A673 (cell line): Measurements from ENCODE around the gene SLC35F6. TPM values are rescaled to one million over a fixed set of nuclear protein-coding genes. Genes with fewer than 3 reads are reported as not detected.
"Not testable (repeated sequence)": the region's sequence is repeated elsewhere in the genome, so short reads cannot be mapped to it uniquely, and the experiment has no call there.

ENCODE experiments used
- BruUV-seq: library from RNA; stranded (reverse); fragments of 400-500 nt; replicated peaks from 2 replicates; lab custom pipeline; 2021; lab: Mats Ljungman, UMichigan
- CTCF ChIA-PET: fragments of 300-600 bp; sonication (Branson Sonifier 250); formaldehyde crosslinking; loops from one replicate; lab custom pipeline; 2022; ENCODE audit warnings: antibody characterized with exemption; lab: Charles Lee
- POLR2A ChIA-PET: fragments of 300-600 bp; sonication (Branson Sonifier 250); formaldehyde crosslinking; loops from one replicate; lab custom pipeline; 2022; ENCODE audit warnings: antibody characterized with exemption; ENCODE audit not compliant: low non-redundant PET; lab: Charles Lee
- DNase-seq: peaks from one replicate; pipeline ENCODE4 v3.0.0-alpha.2; 2015; ENCODE audit warnings: low spot score
- H3K27ac ChIP-seq: fragments of 200-600 bp; sonication (generic); 2 replicates; pipeline ENCODE4 v1.5.1; 2016; ENCODE audit warnings: mixed run types, low read depth, mild to moderate bottlenecking, mixed read lengths, antibody characterized with exemption, low read length; ENCODE audit not compliant: poor library complexity, severe bottlenecking
- H3K27me3 ChIP-seq: fragments of 200-600 bp; sonication (generic); replicated peaks from 2 replicates; pipeline ENCODE4 v1.6.1; 2017; ENCODE audit warnings: mixed run types, low read depth, mild to moderate bottlenecking, mixed read lengths, antibody characterized with exemption, low read length; ENCODE audit not compliant: insufficient read depth, poor library complexity
- H3K36me3 ChIP-seq: fragments of 200-600 bp; sonication (generic); 2 replicates; pipeline ENCODE4 v1.6.1; 2016; ENCODE audit warnings: mixed run types, mild to moderate bottlenecking, mixed read lengths, antibody characterized with exemption, low read length; ENCODE audit not compliant: insufficient read depth, poor library complexity, severe bottlenecking
- H3K4me1 ChIP-seq: fragments of 200-600 bp; sonication (generic); 2 replicates; pipeline ENCODE4 v1.6.1; 2017; ENCODE audit warnings: mixed run types, mild to moderate bottlenecking, mixed read lengths, antibody characterized with exemption, low read length; ENCODE audit not compliant: insufficient read depth, poor library complexity, severe bottlenecking
- H3K4me3 ChIP-seq: fragments of 200-600 bp; sonication (generic); 2 replicates; pipeline ENCODE4 v1.5.1; 2016; ENCODE audit warnings: low read depth, mixed run types, mild to moderate bottlenecking, mixed read lengths, low read length; ENCODE audit not compliant: poor library complexity, severe bottlenecking
- H3K9me3 ChIP-seq: fragments of 200-600 bp; sonication (generic); 2 replicates; pipeline ENCODE4 v1.6.1; 2016; ENCODE audit warnings: mixed run types, low read depth, mild to moderate bottlenecking, mixed read lengths, antibody characterized with exemption, low read length; ENCODE audit not compliant: poor library complexity, severe bottlenecking
- EZH2 ChIP-seq: fragments of 200-600 bp; sonication (generic); IDR thresholded peaks from 2 replicates; pipeline ENCODE4 v1.6.1; 2017; ENCODE audit warnings: borderline replicate concordance, low read depth, mild to moderate bottlenecking, mixed read lengths, antibody characterized with exemption, low read length; ENCODE audit not compliant: poor library complexity, severe bottlenecking
- intact Hi-C: fragments of 100-400 bp; cut with micrococcal nuclease; formaldehyde crosslinking; loops from one replicate; pipeline ENCODE4 v1.10.0; 2022; ENCODE audit not compliant: unreplicated experiment
- total RNA-seq: library from RNA; stranded (reverse); gene quantifications from 2 replicates; pipeline ENCODE4 v1.2.3, GENCODE V29; 2021
- TF ChIP-seq, protein P1 (sequence below): fragments of 300-800, 200-600 bp; sonication (generic); conservative IDR thresholded peaks from 2 replicates; pipeline ENCODE4 v1.5.1; 2017; ENCODE audit warnings: low read depth, mild to moderate bottlenecking, antibody characterized with exemption, low read length, moderate library complexity, mixed read lengths

SLC35F6 gene
- total RNA-seq, 1 experiment from 2014 or later = 33.2 TPM

DNA sequence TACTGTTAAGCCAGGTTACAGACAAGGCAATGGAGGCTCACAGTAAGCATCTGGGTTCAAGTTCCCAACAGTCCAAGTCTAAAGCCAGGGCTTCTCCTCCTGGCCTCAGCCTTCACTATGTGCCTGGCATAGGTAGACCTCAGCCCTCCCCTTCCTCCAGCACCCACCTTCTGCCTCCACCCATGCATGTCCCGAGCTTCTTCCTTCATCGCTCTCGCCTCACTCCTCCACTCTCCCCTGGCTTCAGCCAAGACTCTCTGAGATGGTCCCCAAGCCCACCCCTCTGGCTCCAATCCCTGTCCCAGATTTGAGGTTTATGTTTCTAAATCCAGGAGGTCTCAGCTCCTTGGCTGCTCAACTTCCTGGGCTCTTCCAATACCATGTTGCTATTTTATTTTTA lies 48.6 kb downstream of the SLC35F6 start:
- no peak for DNase-seq
- no TSS peak for BruUV-seq

DNA sequence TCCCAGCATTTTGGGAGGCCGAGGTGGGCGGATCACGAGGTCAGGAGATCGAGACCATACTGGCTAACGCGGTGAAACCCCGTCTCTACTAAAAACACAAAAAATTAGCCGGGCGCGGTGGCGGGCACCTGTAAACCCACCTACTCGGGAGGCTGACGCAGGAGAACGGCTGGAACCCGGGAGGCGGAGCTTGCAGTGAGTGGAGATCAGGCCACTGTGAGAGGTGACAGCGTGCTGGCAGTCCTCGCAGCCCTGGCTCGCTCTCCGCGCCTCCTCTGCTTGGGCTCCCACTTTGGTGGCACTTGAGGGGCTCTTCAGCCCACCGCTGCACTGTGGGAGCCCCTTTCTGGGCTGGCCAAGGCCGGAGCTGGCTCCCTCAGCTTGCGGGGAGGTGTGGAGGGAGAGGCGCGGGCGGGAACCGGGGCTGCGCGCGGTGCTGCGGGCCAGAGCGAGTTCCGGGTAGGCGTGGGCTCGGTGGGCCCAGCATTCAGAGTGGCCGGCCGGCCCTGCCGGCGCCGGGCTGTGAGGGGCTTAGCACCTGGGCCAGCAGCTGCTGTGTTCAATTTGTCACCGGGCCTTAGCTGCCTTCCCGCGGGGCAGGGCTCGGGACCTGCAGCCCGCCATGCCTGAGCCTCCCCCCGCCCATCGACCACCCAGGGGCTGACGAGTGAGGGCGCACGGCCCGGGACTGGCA lies 50.1 kb downstream of the SLC35F6 start:
- BruUV-seq, H3K4me3 ChIP-seq, DNase-seq, CTCF ChIA-PET, POLR2A ChIA-PET, H3K9me3 ChIP-seq, H3K27ac ChIP-seq, H3K36me3 ChIP-seq, H3K27me3 ChIP-seq, intact Hi-C loops, H3K4me1 ChIP-seq: not testable (repeated sequence)

More for the DNA sequence above, 48.6 kb downstream of the SLC35F6 start:
- ChIA-PET POLR2A (no interaction called here), CTCF (no interaction called here)
- TF ChIP-seq, protein P1, sequence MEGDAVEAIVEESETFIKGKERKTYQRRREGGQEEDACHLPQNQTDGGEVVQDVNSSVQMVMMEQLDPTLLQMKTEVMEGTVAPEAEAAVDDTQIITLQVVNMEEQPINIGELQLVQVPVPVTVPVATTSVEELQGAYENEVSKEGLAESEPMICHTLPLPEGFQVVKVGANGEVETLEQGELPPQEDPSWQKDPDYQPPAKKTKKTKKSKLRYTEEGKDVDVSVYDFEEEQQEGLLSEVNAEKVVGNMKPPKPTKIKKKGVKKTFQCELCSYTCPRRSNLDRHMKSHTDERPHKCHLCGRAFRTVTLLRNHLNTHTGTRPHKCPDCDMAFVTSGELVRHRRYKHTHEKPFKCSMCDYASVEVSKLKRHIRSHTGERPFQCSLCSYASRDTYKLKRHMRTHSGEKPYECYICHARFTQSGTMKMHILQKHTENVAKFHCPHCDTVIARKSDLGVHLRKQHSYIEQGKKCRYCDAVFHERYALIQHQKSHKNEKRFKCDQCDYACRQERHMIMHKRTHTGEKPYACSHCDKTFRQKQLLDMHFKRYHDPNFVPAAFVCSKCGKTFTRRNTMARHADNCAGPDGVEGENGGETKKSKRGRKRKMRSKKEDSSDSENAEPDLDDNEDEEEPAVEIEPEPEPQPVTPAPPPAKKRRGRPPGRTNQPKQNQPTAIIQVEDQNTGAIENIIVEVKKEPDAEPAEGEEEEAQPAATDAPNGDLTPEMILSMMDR = no peak
- no peak for TF ChIP-seq EZH2
- no peaks in the 10 kb centered on the region for H3K27me3 ChIP-seq
- no peaks in the 10 kb centered on the region for H3K9me3 ChIP-seq
- no peak overlapping the region for H3K27ac ChIP-seq
- no peaks in the 10 kb centered on the region for H3K36me3 ChIP-seq
- intact Hi-C loops = no loop called here
- H3K4me1 ChIP-seq = no peaks in the 10 kb centered on the region
- no peak overlapping the region for H3K4me3 ChIP-seq

DNA sequence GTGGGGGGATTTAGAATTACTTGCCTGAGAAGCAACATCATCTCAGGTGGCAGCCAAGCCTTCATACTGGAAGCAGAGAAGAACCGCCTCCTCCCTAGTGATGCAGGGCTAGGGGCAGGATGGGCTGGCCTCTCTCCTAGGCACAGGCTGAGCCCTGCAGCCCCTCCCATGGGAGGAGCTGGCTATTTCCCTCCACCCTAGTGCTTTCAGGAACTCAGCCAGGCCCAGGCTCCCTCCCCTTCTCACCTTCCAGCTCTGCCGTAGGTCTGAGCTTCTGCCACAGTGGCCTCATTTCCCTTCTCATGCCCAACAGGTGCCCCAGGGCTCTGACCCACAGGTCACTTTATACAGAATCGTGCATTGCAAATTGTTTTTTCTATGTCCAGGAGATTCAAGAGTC lies 52.8 kb downstream of the SLC35F6 start:
- H3K4me1 ChIP-seq = no peaks in the 10 kb centered on the region
- no peaks in the 10 kb centered on the region for H3K9me3 ChIP-seq
- intact Hi-C loops = no loop called here
- H3K27me3 ChIP-seq = no peaks in the 10 kb centered on the region
- H3K4me3 ChIP-seq = no peak overlapping the region
- ChIA-PET CTCF (no interaction called here), POLR2A (no interaction called here)
- H3K27ac ChIP-seq = no peak overlapping the region
- H3K36me3 ChIP-seq = no peaks in the 10 kb centered on the region
- no TSS peak for BruUV-seq
- TF ChIP-seq EZH2 = no peak
- TF ChIP-seq, protein P1 = no peak
- no peak for DNase-seq

DNA sequence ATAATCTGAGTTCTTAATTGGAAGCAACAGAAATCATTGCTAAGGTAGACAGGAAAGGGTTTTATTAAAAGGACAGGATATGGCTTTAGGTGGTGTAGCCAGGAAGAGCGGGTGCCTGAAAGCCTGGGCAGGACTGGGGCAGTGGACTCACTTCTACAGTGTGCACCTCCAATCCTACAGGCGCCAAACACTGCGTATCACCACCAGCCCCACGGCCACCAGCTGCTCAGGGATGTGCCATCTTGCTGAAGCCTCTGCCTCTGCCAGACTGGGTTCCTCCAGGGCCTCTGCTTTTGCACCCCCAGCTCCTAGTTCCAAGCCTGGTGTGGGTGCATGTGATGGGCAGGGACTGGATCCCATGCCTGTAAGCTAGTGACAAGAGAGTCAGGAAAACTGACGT lies 54.2 kb downstream of the SLC35F6 start:
- H3K4me3 ChIP-seq = no peak overlapping the region
- H3K9me3 ChIP-seq = no peaks in the 10 kb centered on the region
- no TSS peak for BruUV-seq
- TF ChIP-seq, protein P1 = no peak
- TF ChIP-seq EZH2 = no peak
- POLR2A ChIA-PET = no interaction called here
- H3K27me3 ChIP-seq = no peaks in the 10 kb centered on the region
- intact Hi-C loops = no loop called here
- no peak overlapping the region for H3K27ac ChIP-seq
- H3K36me3 ChIP-seq = no peaks in the 10 kb centered on the region
- DNase-seq = no peak
- CTCF ChIA-PET = no interaction called here
- no peaks in the 10 kb centered on the region for H3K4me1 ChIP-seq
